SK-N-MC (cell line): ENCODE measurements around the gene THPO.
"Not testable (repeated sequence)": the region's sequence is repeated elsewhere in the genome, so short reads cannot be mapped to it uniquely, and the experiment has no call there.

Source experiments
- DNase-seq: peaks from one replicate; pipeline ENCODE4 v3.0.0-alpha.2; 2011; ENCODE audit warnings: low read depth, low spot score
- H3K27ac ChIP-seq: fragments of 200-600 bp; sonication (generic); 2 replicates; pipeline ENCODE4 v1.5.1; 2016; ENCODE audit warnings: mixed run types
- H3K36me3 ChIP-seq: fragments of 200-600 bp; sonication (generic); 2 replicates; pipeline ENCODE4 v1.6.1; 2017; ENCODE audit warnings: antibody characterized with exemption, low read length, mixed read lengths; ENCODE audit not compliant: insufficient read depth
- H3K4me3 ChIP-seq: fragments of 200-600 bp; sonication (generic); 2 replicates; pipeline ENCODE4 v1.5.1; 2016
- H3K9ac ChIP-seq: fragments of 200-600 bp; sonication (generic); 2 replicates; pipeline ENCODE4 v1.8.0; 2017; ENCODE audit warnings: mixed run types, mixed read lengths; ENCODE audit not compliant: insufficient read length
- H3K9me3 ChIP-seq: fragments of 200-600 bp; sonication (generic); 2 replicates; pipeline ENCODE4 v1.6.1; 2017; ENCODE audit warnings: low read depth, mild to moderate bottlenecking, antibody characterized with exemption, low read length, moderate library complexity, mixed read lengths
- EZH2 ChIP-seq: fragments of 200-600 bp; sonication (generic); IDR thresholded peaks from one replicate; pipeline ENCODE4 v1.6.1; 2017; ENCODE audit warnings: antibody characterized with exemption
- FOXP2 ChIP-seq: optimal IDR thresholded peaks from 2 replicates; pipeline ENCODE3; 2011; ENCODE audit warnings: mild to moderate bottlenecking, moderate library complexity; ENCODE audit not compliant: insufficient read depth; ENCODE audit errors: extremely low read length, control extremely low read depth
- POLR2AphosphoS5 ChIP-seq: IDR thresholded peaks from 2 replicates; pipeline ENCODE4 v1.6.1; 2012; ENCODE audit warnings: mild to moderate bottlenecking, low read depth, low read length, borderline replicate concordance

THPO gene

GRCh38 chr3:184344579-184345316 lies 33.3 kb downstream of the THPO start:
- TF ChIP-seq POLR2AphosphoS5, result no peak
- no peak for TF ChIP-seq FOXP2
- TF ChIP-seq EZH2, result no peak
- Histone ChIP-seq H3K36me3 (no peaks in the 10 kb centered on the region), H3K27ac (no peak overlapping the region), H3K4me3 (no peak overlapping the region), H3K9ac (no peak overlapping the region), H3K9me3 (no peaks in the 10 kb centered on the region)
- no peak for DNase-seq

GRCh38 chr3:184343200-184343876 lies 34.7 kb downstream of the THPO start:
- Histone ChIP-seq H3K4me3 (no peak overlapping the region), H3K36me3 (no peaks in the 10 kb centered on the region)
- DNase-seq, result no peak

GRCh38 chr3:184341925-184342324 lies 36.1 kb downstream of the THPO start:
- no peak overlapping the region for H3K9ac ChIP-seq
- TF ChIP-seq FOXP2 (no peak), POLR2AphosphoS5 (no peak), EZH2 (no peak)
- no peak overlapping the region for H3K27ac ChIP-seq
- no peak overlapping the region for H3K4me3 ChIP-seq
- H3K36me3 ChIP-seq, result no peaks in the 10 kb centered on the region
- no peaks in the 10 kb centered on the region for H3K9me3 ChIP-seq
- no peak for DNase-seq

More at GRCh38 chr3:184343200-184343876, 34.7 kb downstream of the THPO start:
- TF ChIP-seq EZH2 (no peak), POLR2AphosphoS5 (no peak), FOXP2 (no peak)
- no peak overlapping the region for H3K9ac ChIP-seq
- H3K9me3 ChIP-seq, result no peaks in the 10 kb centered on the region
- peak overlapping the region; percentile 51; the same call in 1 of the 2 replicates for H3K27ac ChIP-seq

GRCh38 chr3:184339451-184340135 lies 38.4 kb downstream of the THPO start:
- not testable (repeated sequence) for H3K4me3 ChIP-seq, DNase-seq, H3K9me3 ChIP-seq, H3K27ac ChIP-seq, H3K36me3 ChIP-seq, H3K9ac ChIP-seq

GRCh38 chr3:184339001-184339400 lies 39.0 kb downstream of the THPO start:
- TF ChIP-seq EZH2 (no peak), POLR2AphosphoS5 (no peak), FOXP2 (no peak)
- no peak for DNase-seq
- Histone ChIP-seq H3K9ac (no peak overlapping the region), H3K9me3 (no peaks in the 10 kb centered on the region), H3K27ac (no peak overlapping the region), H3K4me3 (no peak overlapping the region), H3K36me3 (peaks cover 12% of the 10 kb centered on the region)

- no peak for TF ChIP-seq FOXP2
- no peak for TF ChIP-seq POLR2AphosphoS5
- Histone ChIP-seq H3K9ac (no peak overlapping the region), H3K27ac (no peak overlapping the region), H3K9me3 (no peaks in the 10 kb centered on the region), H3K4me3 (no peak overlapping the region), H3K36me3 (peaks cover 17% of the 10 kb centered on the region)
- no peak for DNase-seq
These were observed 39.5 kb downstream of the THPO start for GRCh38 chr3:184338511-184338945.

GRCh38 chr3:184337981-184338380 lies 40.0 kb downstream of the THPO start:
- H3K36me3 ChIP-seq, result peaks cover 23% of the 10 kb centered on the region
- no peaks in the 10 kb centered on the region for H3K9me3 ChIP-seq
- H3K27ac ChIP-seq, result no peak overlapping the region
- no peak for TF ChIP-seq EZH2
- no peak for TF ChIP-seq POLR2AphosphoS5
- TF ChIP-seq FOXP2, result no peak
- H3K9ac ChIP-seq, result no peak overlapping the region
- no peak for DNase-seq
- no peak overlapping the region for H3K4me3 ChIP-seq

GRCh38 chr3:184337399-184337714 lies 40.6 kb downstream of the THPO start, which contains the start of gene FAM131A:
Gene FAM131A (plus strand): TSS chr3:184337600. CDS start chr3:184337631, 31 bp downstream.
- Histone ChIP-seq H3K36me3 (peaks cover 29% of the 10 kb centered on the region), H3K4me3 (peak within 1 kb of the TSS; percentile 95), H3K9me3 (no peaks in the 10 kb centered on the region), H3K9ac (peak within 1 kb of the TSS; percentile 85), H3K27ac (peak within 1 kb of the TSS; percentile 87; the same call in 1 of the 2 replicates)
- TF ChIP-seq POLR2AphosphoS5 (no peak), FOXP2 (no peak), EZH2 (no peak)
- DNase-seq, result no peak
